Erythroblast (primary cell): Measurements from ENCODE around the gene SLF2.

Experiments
- GATA1 ChIP-seq: IDR thresholded peaks from 2 replicates; pipeline ENCODE4 v1.6.1; 2011; ENCODE audit warnings: low read depth, mild to moderate bottlenecking, control low read depth, low read length, moderate library complexity
- POLR2A ChIP-seq: IDR thresholded peaks from 2 replicates; pipeline ENCODE4 v1.6.1; 2011; ENCODE audit warnings: mild to moderate bottlenecking, low read length

GRCh38 chr10:100887761-100888296, 24.9 kb upstream of the SLF2 start:
- TF ChIP-seq POLR2A (no peak), GATA1 (no peak)
